Measurements from ENCODE around the gene MIGA2.
A peak's percentile ranks its signal among the peaks of the same experiment; 100 is the strongest.

DNA sequence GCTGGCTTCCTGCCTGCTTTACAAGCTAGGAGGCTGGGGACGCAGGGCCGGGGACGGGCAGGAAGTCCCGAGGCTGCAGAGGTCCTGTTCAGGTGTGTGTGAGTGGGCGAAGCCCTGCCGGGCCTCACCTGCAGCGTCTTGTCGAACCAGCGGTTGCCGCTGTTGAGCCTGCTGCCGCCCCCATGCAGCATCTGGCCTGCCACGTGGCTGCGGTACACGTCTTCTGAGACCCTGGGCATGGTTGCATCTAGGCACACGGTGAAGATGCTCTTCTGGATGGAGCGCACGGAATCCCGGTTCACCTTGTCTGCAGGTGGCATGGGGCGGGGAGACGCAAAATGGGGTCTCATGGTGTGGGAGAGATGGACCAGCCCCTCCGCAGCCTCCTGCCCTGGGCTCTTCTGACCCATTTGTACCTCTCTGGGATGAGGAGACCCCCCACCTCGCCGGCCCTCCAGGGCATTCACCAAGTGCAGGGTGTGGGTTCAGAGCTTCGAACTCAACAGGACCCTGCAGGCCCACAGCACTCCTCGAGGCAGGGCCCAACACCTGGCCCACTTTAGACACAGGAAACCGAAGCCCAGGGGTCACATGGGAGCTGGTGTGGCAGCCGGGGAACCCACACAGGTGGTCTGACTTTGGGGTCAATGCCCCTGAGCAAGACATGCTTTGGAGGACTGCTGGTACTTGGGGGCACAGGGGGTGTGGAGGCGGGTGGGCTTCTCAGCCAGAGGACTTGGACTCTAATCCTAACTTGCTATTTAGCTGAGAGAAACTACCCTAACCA, 64.2 kb downstream of the MIGA2 start:
- TF ChIP-seq POLR2A (IDR thresholded peaks at IDR 0.05; ENCODE audit: low read length), result peak; percentile 16
- TF ChIP-seq GATA1 (IDR thresholded peaks at IDR 0.05; ENCODE audit: low read depth, low read length), result no peak
